GM23338 (cell line): ENCODE data around the gene ID3. TPM values are rescaled to one million over a fixed set of nuclear protein-coding genes. Genes with fewer than 3 reads are reported as not detected.

Source experiments
- ATAC-seq: fragments of 200-7000 bp; cut with Tn5 transposase; 3 replicates; pipeline ENCODE4 v1.9.1; 2020
- DNase-seq: peaks from one replicate; pipeline ENCODE4 v3.0.0-alpha.2; 2015; ENCODE audit warnings: low spot score
- H2AFZ ChIP-seq: fragments of 200-600 bp; sonication (generic); 2 replicates; pipeline ENCODE4 v1.8.0; 2016; ENCODE audit warnings: antibody characterized with exemption, mild to moderate bottlenecking, moderate library complexity
- H3F3A ChIP-seq: fragments of 200-600 bp; sonication (generic); replicated peaks from 2 replicates; pipeline ENCODE4 v1.8.0; 2017; ENCODE audit warnings: antibody characterized with exemption, mixed run types, low read depth
- H3K27ac ChIP-seq: fragments of 200-600 bp; sonication (generic); 2 replicates; pipeline ENCODE4 v1.6.1; 2016; ENCODE audit warnings: low read depth
- H3K27me3 ChIP-seq: fragments of 200-600 bp; sonication (generic); 2 replicates; pipeline ENCODE4 v1.8.0; 2016; ENCODE audit warnings: mild to moderate bottlenecking, mixed run types, moderate library complexity; ENCODE audit not compliant: insufficient read depth
- H3K36me3 ChIP-seq: fragments of 200-600 bp; sonication (generic); 2 replicates; pipeline ENCODE4 v1.8.0; 2016; ENCODE audit warnings: mild to moderate bottlenecking; ENCODE audit not compliant: insufficient read depth
- H3K4me1 ChIP-seq: fragments of 200-600 bp; sonication (generic); 2 replicates; pipeline ENCODE4 v1.8.0; 2016; ENCODE audit warnings: mild to moderate bottlenecking, moderate library complexity; ENCODE audit not compliant: insufficient read depth
- H3K4me2 ChIP-seq: fragments of 200-600 bp; sonication (generic); 2 replicates; pipeline ENCODE4 v1.7.1; 2017; ENCODE audit warnings: mixed run types
- H3K4me3 ChIP-seq: fragments of 200-600 bp; sonication (generic); 2 replicates; pipeline ENCODE4 v1.6.1; 2016; ENCODE audit warnings: mixed run types
- H3K79me2 ChIP-seq: fragments of 200-600 bp; sonication (generic); replicated peaks from 2 replicates; pipeline ENCODE4 v1.8.0; 2017; ENCODE audit warnings: mild to moderate bottlenecking; ENCODE audit not compliant: insufficient read depth
- H3K9me2 ChIP-seq: fragments of 200-600 bp; sonication (generic); 2 replicates; pipeline ENCODE4 v1.8.0; 2017; ENCODE audit not compliant: insufficient read depth
- H4K20me1 ChIP-seq: fragments of 200-600 bp; sonication (generic); replicated peaks from 2 replicates; pipeline ENCODE4 v1.8.0; 2017; ENCODE audit warnings: mild to moderate bottlenecking; ENCODE audit not compliant: insufficient read depth
- H3K27ac Mint-ChIP-seq: 2 replicates; pipeline ENCODE4 v1.8.0; 2020; ENCODE audit warnings: inconsistent platforms, mild to moderate bottlenecking, moderate library complexity, mixed read lengths
- H3K27me3 Mint-ChIP-seq: 3 replicates; pipeline ENCODE4 v1.8.0; 2022; ENCODE audit warnings: low read depth, mild to moderate bottlenecking, moderate library complexity, mixed read lengths, inconsistent platforms; ENCODE audit not compliant: insufficient read depth, poor library complexity
- H3K36me3 Mint-ChIP-seq: 3 replicates; pipeline ENCODE4 v1.8.0; 2021; ENCODE audit warnings: low read depth, mild to moderate bottlenecking, inconsistent platforms, moderate library complexity, mixed read lengths
- H3K4me1 Mint-ChIP-seq: 3 replicates; pipeline ENCODE4 v1.8.0; 2020; ENCODE audit warnings: mild to moderate bottlenecking, inconsistent platforms, mixed read lengths
- H3K4me3 Mint-ChIP-seq: 3 replicates; pipeline ENCODE4 v1.8.0; 2021; ENCODE audit warnings: moderate library complexity, mild to moderate bottlenecking, inconsistent platforms, mixed read lengths
- H3K9me3 Mint-ChIP-seq: 3 replicates; pipeline ENCODE4 v1.8.0; 2020; ENCODE audit warnings: moderate library complexity, mild to moderate bottlenecking, inconsistent platforms, mixed read lengths
- CREB1 ChIP-seq: fragments of 250-450 bp; sonication (Bioruptor Pico); IDR thresholded peaks from 2 replicates; pipeline ENCODE4 v1.5.0; 2020; ENCODE audit warnings: low read depth, mild to moderate bottlenecking, moderate library complexity
- CTCF ChIP-seq, 2 experiments: fragments of 200-600 bp in 1 of 2; sonication (generic) in 1 of 2; conservative IDR thresholded peaks; 2 replicates each; pipeline versions ENCODE4 v1.5.1 to v1.6.1; 2016 to 2017; ENCODE audit warnings: antibody characterized with exemption in 2 of 2, low read depth in 2 of 2, mild to moderate bottlenecking in 2 of 2, moderate library complexity in 1 of 2
- EZH2phosphoT487 ChIP-seq: fragments of 200-600 bp; sonication (generic); IDR thresholded peaks from one replicate; pipeline ENCODE4 v1.8.1; 2018; ENCODE audit warnings: antibody characterized with exemption; ENCODE audit not compliant: unreplicated experiment
- REST ChIP-seq: IDR thresholded peaks from one replicate; pipeline ENCODE4 v1.6.1; 2018; ENCODE audit warnings: antibody characterized with exemption; ENCODE audit not compliant: unreplicated experiment
- STAT1 ChIP-seq: IDR thresholded peaks from one replicate; pipeline ENCODE4 v1.6.1; 2016; ENCODE audit warnings: antibody characterized with exemption; ENCODE audit not compliant: unreplicated experiment
- ZNF114 ChIP-seq: fragments of 250-450 bp; sonication (Bioruptor Pico); IDR thresholded peaks from 2 replicates; pipeline ENCODE4 v1.5.0; 2020; ENCODE audit warnings: mild to moderate bottlenecking, moderate library complexity
- ZNF331 ChIP-seq: fragments of 250-450 bp; sonication (Bioruptor Pico); IDR thresholded peaks from 2 replicates; pipeline ENCODE4 v1.5.0; 2020; ENCODE audit warnings: low read depth, mild to moderate bottlenecking, moderate library complexity
- ZNF462 ChIP-seq: fragments of 250-450 bp; sonication (Bioruptor Pico); IDR thresholded peaks from 2 replicates; pipeline ENCODE4 v1.5.0; 2020; ENCODE audit warnings: mild to moderate bottlenecking, moderate library complexity
- polyA plus RNA-seq: library from polyadenylated mRNA; unstranded; fragments of >200 nt; fragmentation: Nextera tagmentation; extraction: Ambion mirVana; gene quantifications from 2 replicates; pipeline ENCODE4 v1.2.1, GENCODE V29; 2016
- total RNA-seq: library from RNA; depleted of rRNA; stranded (reverse); fragments of >200 nt; shearing (Covaris generic); gene quantifications from 2 replicates; pipeline ENCODE4 v1.2.3, GENCODE V29; 2014

ID3 gene
- total and polyA plus RNA-seq, 2 experiments from 2014 or later, result 164 to 345 TPM

DNA sequence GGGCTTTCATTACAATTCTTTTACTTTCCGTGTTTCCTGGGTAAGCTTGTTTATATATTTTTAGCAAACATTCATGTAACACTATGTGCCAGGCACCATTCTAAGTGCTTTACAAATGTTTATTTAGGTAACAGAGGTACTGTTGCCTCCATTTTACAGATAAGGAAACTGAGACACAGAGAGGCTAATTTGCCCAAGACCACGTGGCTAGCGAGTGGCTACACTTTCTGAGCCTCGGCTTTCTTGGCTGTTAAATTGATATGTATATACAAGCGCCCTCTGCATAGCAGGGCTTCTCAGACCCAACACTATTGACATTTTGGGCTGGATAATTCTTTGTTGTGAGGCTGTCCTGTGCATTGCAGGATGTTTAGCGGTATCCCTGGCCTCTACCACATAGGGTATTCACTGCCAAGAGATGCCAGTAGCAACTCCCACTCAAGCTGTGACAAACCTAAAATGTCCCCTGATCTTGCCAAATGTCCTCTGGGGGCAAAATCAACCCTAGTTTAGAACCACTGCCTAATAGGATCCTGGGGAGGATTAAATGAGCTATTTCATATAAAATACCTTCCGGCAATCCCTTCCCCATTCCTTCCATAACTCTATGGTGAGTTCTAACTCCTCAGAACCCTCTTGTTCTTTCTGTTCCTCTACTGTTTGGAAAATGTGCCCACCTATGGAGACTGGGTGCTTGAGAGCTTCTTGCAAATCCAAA is 17.2 kb upstream of the ID3 start:
- no peaks in the 10 kb centered on the region for H3K27me3 ChIP-seq
- no peak overlapping the region; the same call in 2 of the 3 replicates for H3K4me3 Mint-ChIP-seq
- peaks cover 4% of the 10 kb centered on the region; the same call in 1 of the 3 replicates for H3K36me3 Mint-ChIP-seq
- no peaks in the 10 kb centered on the region for H3K9me2 ChIP-seq
- no peak overlapping the region for H3K4me3 ChIP-seq
- no peak overlapping the region for H3K27ac Mint-ChIP-seq
- H2AFZ ChIP-seq, result peak overlapping the region; percentile 86; the same call in 1 of the 2 replicates
- no peaks in the 10 kb centered on the region for H3K79me2 ChIP-seq
- no peaks in the 10 kb centered on the region for H3K36me3 ChIP-seq
- H3F3A ChIP-seq, result no peaks in the 10 kb centered on the region
- peaks cover 31% of the 10 kb centered on the region for H3K4me1 Mint-ChIP-seq
- peaks cover 11% of the 10 kb centered on the region for H3K4me1 ChIP-seq
- no peak overlapping the region for H3K4me2 ChIP-seq
- H3K27ac ChIP-seq, result no peak overlapping the region
- no peak for DNase-seq
- ATAC-seq, result no peak; the same call in 2 of the 3 replicates
- no peaks in the 10 kb centered on the region for H4K20me1 ChIP-seq
- H3K27me3 Mint-ChIP-seq, result peaks cover 8% of the 10 kb centered on the region
- no peak for TF ChIP-seq ZNF114 (CRISPR knock-in tag)
- H3K9me3 Mint-ChIP-seq, result peaks cover 7% of the 10 kb centered on the region; the same call in 1 of the 3 replicates

GRCh38 chr1:23575226-23575810 is 16.0 kb upstream of the ID3 start:
- Histone ChIP-seq H3K36me3 (no peaks in the 10 kb centered on the region), H3K4me1 (peaks cover 11% of the 10 kb centered on the region), H3K9me2 (no peaks in the 10 kb centered on the region), H4K20me1 (no peaks in the 10 kb centered on the region), H3K4me3 (no peak overlapping the region), H3F3A (no peaks in the 10 kb centered on the region), H3K27ac (no peak overlapping the region), H2AFZ (0 out of 2 replicates have a peak overlapping the region, but pooled peaks have one; percentile 72), H3K27me3 (no peaks in the 10 kb centered on the region), H3K4me2 (no peak overlapping the region), H3K79me2 (no peaks in the 10 kb centered on the region)
- ATAC-seq, result no peak
- Mint-ChIP-seq H3K4me3 (no peak overlapping the region; the same call in 2 of the 3 replicates), H3K36me3 (peaks cover 4% of the 10 kb centered on the region; the same call in 1 of the 3 replicates), H3K4me1 (peaks cover 34% of the 10 kb centered on the region), H3K9me3 (peaks cover 7% of the 10 kb centered on the region; the same call in 1 of the 3 replicates), H3K27me3 (peaks cover 11% of the 10 kb centered on the region), H3K27ac (no peak overlapping the region)
- DNase-seq, result no peak
- no peak for TF ChIP-seq STAT1
- TF ChIP-seq ZNF462, result no peak
- no peak for TF ChIP-seq CREB1
- no peak for TF ChIP-seq ZNF114 (CRISPR knock-in tag)
- TF ChIP-seq REST, result no peak
- no peak for TF ChIP-seq ZNF331 (CRISPR knock-in tag)
- no peak for TF ChIP-seq CTCF (conservative IDR thresholded peaks at IDR 0.05; ENCODE audit: low read depth in 2 of 2)
- no peak for TF ChIP-seq EZH2phosphoT487
